Progenitor cell of endocrine pancreas (in vitro differentiated cells): ENCODE data around the gene PIGO. TPM values are rescaled to one million over a fixed set of nuclear protein-coding genes. Genes with fewer than 3 reads are reported as not detected.

Experiments
- DNase-seq: peaks from one replicate; pipeline ENCODE4 v3.0.0; 2021; ENCODE audit warnings: low spot score; ENCODE audit not compliant: unreplicated experiment
- H3K27ac Mint-ChIP-seq: 2 replicates; pipeline ENCODE4 v1.8.0; 2021; ENCODE audit warnings: mild to moderate bottlenecking, moderate library complexity, mixed read lengths
- H3K27me3 Mint-ChIP-seq: 2 replicates; pipeline ENCODE4 v1.8.0; 2021; ENCODE audit warnings: mixed read lengths
- H3K36me3 Mint-ChIP-seq: 2 replicates; pipeline ENCODE4 v1.8.0; 2022; ENCODE audit warnings: mixed read lengths; ENCODE audit not compliant: insufficient read depth
- H3K4me1 Mint-ChIP-seq: 2 replicates; pipeline ENCODE4 v1.8.0; 2021; ENCODE audit warnings: low read depth, mixed read lengths
- H3K4me3 Mint-ChIP-seq: 2 replicates; pipeline ENCODE4 v1.8.0; 2021; ENCODE audit warnings: low read depth, mild to moderate bottlenecking, moderate library complexity, mixed read lengths
- H3K9me3 Mint-ChIP-seq: 2 replicates; pipeline ENCODE4 v1.8.0; 2021; ENCODE audit warnings: low read depth, mixed read lengths
- CTCF ChIP-seq: fragments of 200-600 bp; sonication (generic); IDR thresholded peaks from one replicate; pipeline ENCODE4 v1.5.0; 2021; ENCODE audit warnings: antibody characterized with exemption, mild to moderate bottlenecking; ENCODE audit not compliant: unreplicated experiment
- total RNA-seq: library from RNA; stranded (reverse); gene quantifications from 2 replicates; pipeline ENCODE4 v1.2.1, GENCODE V29; 2021

Gene PIGO
- total RNA-seq, 1 donor from 2014 or later = 27.3 TPM

GRCh38 chr9:35108946-35109575 lies 12.7 kb upstream of the PIGO start:
- H3K27me3 Mint-ChIP-seq = no peaks in the 10 kb centered on the region
- peaks cover 25% of the 10 kb centered on the region for H3K4me1 Mint-ChIP-seq
- H3K27ac Mint-ChIP-seq = no peak overlapping the region
- H3K36me3 Mint-ChIP-seq = peaks cover 7% of the 10 kb centered on the region
- no peaks in the 10 kb centered on the region for H3K9me3 Mint-ChIP-seq
- H3K4me3 Mint-ChIP-seq = no peak overlapping the region
- TF ChIP-seq CTCF = no peak
- DNase-seq = no peak

GRCh38 chr9:35108461-35108860 lies 12.1 kb upstream of the PIGO start:
- Mint-ChIP-seq H3K27me3 (no peaks in the 10 kb centered on the region), H3K4me1 (peaks cover 23% of the 10 kb centered on the region), H3K27ac (no peak overlapping the region), H3K9me3 (no peaks in the 10 kb centered on the region), H3K36me3 (peaks cover 7% of the 10 kb centered on the region), H3K4me3 (no peak overlapping the region)
- DNase-seq = no peak
- no peak for TF ChIP-seq CTCF

GRCh38 chr9:35107297-35108290 lies 11.2 kb upstream of the PIGO start:
- Mint-ChIP-seq H3K9me3 (no peaks in the 10 kb centered on the region), H3K36me3 (peaks cover 7% of the 10 kb centered on the region), H3K27ac (no peak overlapping the region), H3K4me1 (peaks cover 27% of the 10 kb centered on the region), H3K4me3 (no peak overlapping the region), H3K27me3 (no peaks in the 10 kb centered on the region)
- TF ChIP-seq CTCF = no peak
- no peak for DNase-seq

GRCh38 chr9:35106343-35106730 lies 9.9 kb upstream of the PIGO start:
- Mint-ChIP-seq H3K9me3 (no peaks in the 10 kb centered on the region), H3K27ac (no peak overlapping the region), H3K4me1 (peaks cover 23% of the 10 kb centered on the region), H3K27me3 (no peaks in the 10 kb centered on the region), H3K4me3 (no peak overlapping the region), H3K36me3 (peaks cover 7% of the 10 kb centered on the region)
- no peak for TF ChIP-seq CTCF
- no peak for DNase-seq

GRCh38 chr9:35105571-35106342 lies 9.4 kb upstream of the PIGO start:
- H3K36me3 Mint-ChIP-seq = peaks cover 11% of the 10 kb centered on the region
- H3K27me3 Mint-ChIP-seq = no peaks in the 10 kb centered on the region
- peaks cover 20% of the 10 kb centered on the region for H3K4me1 Mint-ChIP-seq
- no peak for DNase-seq
- H3K9me3 Mint-ChIP-seq = no peaks in the 10 kb centered on the region
- no peak for TF ChIP-seq CTCF
- H3K4me3 Mint-ChIP-seq = no peak overlapping the region
- no peak overlapping the region for H3K27ac Mint-ChIP-seq
